Measurements from ENCODE around the gene ARL14.

GRCh38 chr3:160677459-160677881 lies 510 bp downstream of the ARL14 start:
- TF ChIP-seq EZH2phosphoT487 (IDR thresholded peaks at IDR 0.05; ENCODE audit: low read length) (no peak), CTCF (IDR thresholded peaks at IDR 0.05; ENCODE audit: low read length) (no peak)
